Measurements from ENCODE around the gene SFXN4. TPM values are rescaled to one million over a fixed set of nuclear protein-coding genes. Genes with fewer than 3 reads are reported as not detected.

The SFXN4 gene
- total and polyA plus RNA-seq, 9 of the 15 experiments (the other 6 are each of a cell fraction or from before 2014, with no cell fraction given) = 40.1 to 97.8 (median 54.5) TPM

GRCh38 chr10:119103903-119104653 is 61.4 kb downstream of the SFXN4 start, which contains the start of gene DENND10 (continued):
- TF ChIP-seq, protein P1, sequence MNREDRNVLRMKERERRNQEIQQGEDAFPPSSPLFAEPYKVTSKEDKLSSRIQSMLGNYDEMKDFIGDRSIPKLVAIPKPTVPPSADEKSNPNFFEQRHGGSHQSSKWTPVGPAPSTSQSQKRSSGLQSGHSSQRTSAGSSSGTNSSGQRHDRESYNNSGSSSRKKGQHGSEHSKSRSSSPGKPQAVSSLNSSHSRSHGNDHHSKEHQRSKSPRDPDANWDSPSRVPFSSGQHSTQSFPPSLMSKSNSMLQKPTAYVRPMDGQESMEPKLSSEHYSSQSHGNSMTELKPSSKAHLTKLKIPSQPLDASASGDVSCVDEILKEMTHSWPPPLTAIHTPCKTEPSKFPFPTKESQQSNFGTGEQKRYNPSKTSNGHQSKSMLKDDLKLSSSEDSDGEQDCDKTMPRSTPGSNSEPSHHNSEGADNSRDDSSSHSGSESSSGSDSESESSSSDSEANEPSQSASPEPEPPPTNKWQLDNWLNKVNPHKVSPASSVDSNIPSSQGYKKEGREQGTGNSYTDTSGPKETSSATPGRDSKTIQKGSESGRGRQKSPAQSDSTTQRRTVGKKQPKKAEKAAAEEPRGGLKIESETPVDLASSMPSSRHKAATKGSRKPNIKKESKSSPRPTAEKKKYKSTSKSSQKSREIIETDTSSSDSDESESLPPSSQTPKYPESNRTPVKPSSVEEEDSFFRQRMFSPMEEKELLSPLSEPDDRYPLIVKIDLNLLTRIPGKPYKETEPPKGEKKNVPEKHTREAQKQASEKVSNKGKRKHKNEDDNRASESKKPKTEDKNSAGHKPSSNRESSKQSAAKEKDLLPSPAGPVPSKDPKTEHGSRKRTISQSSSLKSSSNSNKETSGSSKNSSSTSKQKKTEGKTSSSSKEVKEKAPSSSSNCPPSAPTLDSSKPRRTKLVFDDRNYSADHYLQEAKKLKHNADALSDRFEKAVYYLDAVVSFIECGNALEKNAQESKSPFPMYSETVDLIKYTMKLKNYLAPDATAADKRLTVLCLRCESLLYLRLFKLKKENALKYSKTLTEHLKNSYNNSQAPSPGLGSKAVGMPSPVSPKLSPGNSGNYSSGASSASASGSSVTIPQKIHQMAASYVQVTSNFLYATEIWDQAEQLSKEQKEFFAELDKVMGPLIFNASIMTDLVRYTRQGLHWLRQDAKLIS (CRISPR knock-in tag; IDR thresholded peaks at IDR 0.05) = no peak
- TF ChIP-seq ZNF780A (CRISPR knock-in tag; IDR thresholded peaks at IDR 0.05) = no peak
- no peak for TF ChIP-seq E2F3 (CRISPR knock-in tag; IDR thresholded peaks at IDR 0.05)
- TF ChIP-seq ZFX (CRISPR knock-in tag; IDR thresholded peaks at IDR 0.05) = peak; percentile 88
- no peak for TF ChIP-seq NR2C1 (IDR thresholded peaks at IDR 0.05)
- TF ChIP-seq NR2C1 (tag; IDR thresholded peaks at IDR 0.05) = no peak
- TF ChIP-seq EZH2 (IDR thresholded peaks at IDR 0.05; ENCODE audit: borderline replicate concordance, low read depth, low read length) = no peak
- peak; percentile 51; the same call in 1 of the 2 replicates for TF ChIP-seq POLR2AphosphoS5 (IDR thresholded peaks at IDR 0.05; ENCODE audit: control insufficient read depth, insufficient read depth, low read depth, low read length)
- TF ChIP-seq POLR2G (IDR thresholded peaks at IDR 0.05; ENCODE audit: low read depth, low read length) = peak; percentile 87
- no peak for TF ChIP-seq HDAC3 (IDR thresholded peaks at IDR 0.05; ENCODE audit: borderline replicate concordance, partially characterized antibody)
- TF ChIP-seq, protein P2, sequence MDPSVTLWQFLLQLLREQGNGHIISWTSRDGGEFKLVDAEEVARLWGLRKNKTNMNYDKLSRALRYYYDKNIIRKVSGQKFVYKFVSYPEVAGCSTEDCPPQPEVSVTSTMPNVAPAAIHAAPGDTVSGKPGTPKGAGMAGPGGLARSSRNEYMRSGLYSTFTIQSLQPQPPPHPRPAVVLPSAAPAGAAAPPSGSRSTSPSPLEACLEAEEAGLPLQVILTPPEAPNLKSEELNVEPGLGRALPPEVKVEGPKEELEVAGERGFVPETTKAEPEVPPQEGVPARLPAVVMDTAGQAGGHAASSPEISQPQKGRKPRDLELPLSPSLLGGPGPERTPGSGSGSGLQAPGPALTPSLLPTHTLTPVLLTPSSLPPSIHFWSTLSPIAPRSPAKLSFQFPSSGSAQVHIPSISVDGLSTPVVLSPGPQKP (CRISPR knock-in tag; IDR thresholded peaks at IDR 0.05) = no peak
- no peak for TF ChIP-seq ARID4B (CRISPR knock-in tag; IDR thresholded peaks at IDR 0.05)
- no peak for TF ChIP-seq SAFB (IDR thresholded peaks at IDR 0.05; ENCODE audit: borderline replicate concordance, low read depth, low read length)
- TF ChIP-seq, protein P3, sequence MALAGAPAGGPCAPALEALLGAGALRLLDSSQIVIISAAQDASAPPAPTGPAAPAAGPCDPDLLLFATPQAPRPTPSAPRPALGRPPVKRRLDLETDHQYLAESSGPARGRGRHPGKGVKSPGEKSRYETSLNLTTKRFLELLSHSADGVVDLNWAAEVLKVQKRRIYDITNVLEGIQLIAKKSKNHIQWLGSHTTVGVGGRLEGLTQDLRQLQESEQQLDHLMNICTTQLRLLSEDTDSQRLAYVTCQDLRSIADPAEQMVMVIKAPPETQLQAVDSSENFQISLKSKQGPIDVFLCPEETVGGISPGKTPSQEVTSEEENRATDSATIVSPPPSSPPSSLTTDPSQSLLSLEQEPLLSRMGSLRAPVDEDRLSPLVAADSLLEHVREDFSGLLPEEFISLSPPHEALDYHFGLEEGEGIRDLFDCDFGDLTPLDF (CRISPR knock-in tag; IDR thresholded peaks at IDR 0.05) = no peak
- TF ChIP-seq, protein P4, sequence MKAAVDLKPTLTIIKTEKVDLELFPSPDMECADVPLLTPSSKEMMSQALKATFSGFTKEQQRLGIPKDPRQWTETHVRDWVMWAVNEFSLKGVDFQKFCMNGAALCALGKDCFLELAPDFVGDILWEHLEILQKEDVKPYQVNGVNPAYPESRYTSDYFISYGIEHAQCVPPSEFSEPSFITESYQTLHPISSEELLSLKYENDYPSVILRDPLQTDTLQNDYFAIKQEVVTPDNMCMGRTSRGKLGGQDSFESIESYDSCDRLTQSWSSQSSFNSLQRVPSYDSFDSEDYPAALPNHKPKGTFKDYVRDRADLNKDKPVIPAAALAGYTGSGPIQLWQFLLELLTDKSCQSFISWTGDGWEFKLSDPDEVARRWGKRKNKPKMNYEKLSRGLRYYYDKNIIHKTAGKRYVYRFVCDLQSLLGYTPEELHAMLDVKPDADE (conservative IDR thresholded peaks at IDR 0.05; ENCODE audit: control insufficient read depth, low read depth, low read length) = peak; percentile 44; the same call in 1 of the 2 replicates
